Measurements from ENCODE around the gene CD79B. TPM values are rescaled to one million over a fixed set of nuclear protein-coding genes. Genes with fewer than 3 reads are reported as not detected.

Gene CD79B
- total and polyA plus RNA-seq, 10 of the 15 experiments (the other 5 are each of a cell fraction or from before 2014, with no cell fraction given): 17.5 to 148 (median 79.1) TPM

DNA sequence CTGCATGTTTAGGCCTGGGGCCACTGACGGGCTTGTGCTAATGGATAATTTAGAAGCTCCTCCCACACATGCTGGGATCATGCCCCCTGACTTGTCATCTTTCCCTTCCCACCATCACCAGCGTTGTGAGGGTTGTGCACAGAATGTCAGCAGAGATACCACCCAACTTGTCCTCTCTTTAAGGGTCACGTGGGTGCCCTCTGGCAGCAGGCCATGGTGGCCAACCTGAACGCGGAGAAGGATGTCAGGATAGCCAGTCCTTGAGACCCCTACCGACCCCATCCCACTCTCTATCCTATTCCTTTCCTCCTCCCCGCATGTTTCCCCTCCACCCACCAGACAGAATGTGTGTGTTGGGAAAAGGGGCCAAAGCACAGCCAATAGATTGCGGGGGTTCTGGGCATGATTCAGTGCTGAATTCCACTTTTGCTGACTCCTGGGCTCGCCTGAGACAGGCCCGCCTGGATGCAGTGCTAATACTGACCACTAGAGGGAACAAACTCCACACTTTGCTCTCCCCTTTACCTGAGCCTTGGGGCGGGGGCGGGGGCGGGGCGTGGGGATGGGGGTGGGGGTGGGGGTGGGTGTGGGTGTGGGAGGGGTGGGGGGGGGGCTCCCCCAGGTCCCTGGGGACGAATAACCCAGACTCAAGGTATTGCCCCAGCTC is 50.1 kb downstream of the CD79B start, which contains the start of gene GH2:
TSS of gene GH2 (minus strand) at position 10 of the 667 bp plus-strand sequence. CDS start 143 bp downstream, outside the sequence.
- intact Hi-C loops (cut with micrococcal nuclease; ENCODE audit: unreplicated experiment): no loop called here
- no peaks in the 10 kb centered on the region for H3K79me2 ChIP-seq (ENCODE audit: control insufficient read depth, insufficient read depth, low read length)
- H3K9me3 ChIP-seq (replicated peaks; ENCODE audit: control insufficient read depth, insufficient read depth, low read length): no peaks in the 10 kb centered on the region
- peak; percentile 95 for ATAC-seq
- no peak within 1 kb of the TSS for H3K4me2 ChIP-seq (ENCODE audit: control insufficient read depth, insufficient read depth)
- RAD21 ChIA-PET (ENCODE audit: unreplicated experiment): no interaction called here
- CTCF ChIA-PET: interaction anchor here (0.7 to 3.8 kb wide), 7 partner anchors 8 to 107 kb away, joined by 3 to 20 read pairs (median 6); partner anchors contain the start of gene DDX42
- no peaks in the 10 kb centered on the region for H3K27me3 ChIP-seq (replicated peaks in 1 of 2; ENCODE audit: control insufficient read depth in 2 of 2, insufficient read depth in 2 of 2, low read length in 1 of 2)
- no peak for DNase-seq (ENCODE audit: low read depth, low spot score)
- in situ Hi-C loops (cut with MboI): no loop called here
- no peak within 1 kb of the TSS for H2AFZ ChIP-seq (ENCODE audit: control insufficient read depth, low read depth, low read length)
- no peak for FAIRE-seq
- no peak within 1 kb of the TSS for H3K9ac ChIP-seq (ENCODE audit: control insufficient read depth, insufficient read depth, low read length)
- H4K20me1 ChIP-seq (ENCODE audit: control insufficient read depth, insufficient read depth): no peaks in the 10 kb centered on the region
- WGBS (ENCODE audit: insufficient coverage, insufficient replicate concordance, low lambda C conversion rate, missing lambda C conversion rate): 30% methylated on average over 15 of the region's 15 CpGs
- BruUV-seq (replicated peaks): no TSS peak
- no peaks in the 10 kb centered on the region for H3K36me3 ChIP-seq (ENCODE audit: control insufficient read depth in 2 of 2, insufficient read depth in 2 of 2, low read length in 1 of 2)
- SMC1A ChIA-PET (ENCODE audit: uncharacterized antibody, unreplicated experiment): interaction anchor here (1.4 kb wide), 1 partner anchor 252 kb away, joined by 3 read pairs; no protein-coding TSS in a partner anchor
- H3K27ac ChIP-seq (ENCODE audit: control insufficient read depth, insufficient read depth): no peak within 1 kb of the TSS
- H3K4me1 ChIP-seq (ENCODE audit: control insufficient read depth, insufficient read depth, low read length): no peaks in the 10 kb centered on the region
- H3K4me3 ChIP-seq: no peak within 1 kb of the TSS
- POLR2A ChIA-PET: no interaction called here
- TF ChIP-seq, protein P1, sequence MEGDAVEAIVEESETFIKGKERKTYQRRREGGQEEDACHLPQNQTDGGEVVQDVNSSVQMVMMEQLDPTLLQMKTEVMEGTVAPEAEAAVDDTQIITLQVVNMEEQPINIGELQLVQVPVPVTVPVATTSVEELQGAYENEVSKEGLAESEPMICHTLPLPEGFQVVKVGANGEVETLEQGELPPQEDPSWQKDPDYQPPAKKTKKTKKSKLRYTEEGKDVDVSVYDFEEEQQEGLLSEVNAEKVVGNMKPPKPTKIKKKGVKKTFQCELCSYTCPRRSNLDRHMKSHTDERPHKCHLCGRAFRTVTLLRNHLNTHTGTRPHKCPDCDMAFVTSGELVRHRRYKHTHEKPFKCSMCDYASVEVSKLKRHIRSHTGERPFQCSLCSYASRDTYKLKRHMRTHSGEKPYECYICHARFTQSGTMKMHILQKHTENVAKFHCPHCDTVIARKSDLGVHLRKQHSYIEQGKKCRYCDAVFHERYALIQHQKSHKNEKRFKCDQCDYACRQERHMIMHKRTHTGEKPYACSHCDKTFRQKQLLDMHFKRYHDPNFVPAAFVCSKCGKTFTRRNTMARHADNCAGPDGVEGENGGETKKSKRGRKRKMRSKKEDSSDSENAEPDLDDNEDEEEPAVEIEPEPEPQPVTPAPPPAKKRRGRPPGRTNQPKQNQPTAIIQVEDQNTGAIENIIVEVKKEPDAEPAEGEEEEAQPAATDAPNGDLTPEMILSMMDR (IDR thresholded peaks at IDR 0.05 in 2 of 3, conservative IDR thresholded peaks at IDR 0.05 in 1 of 3; ENCODE audit: control insufficient read depth in 2 of 3, extremely low read depth in 1 of 3, insufficient read depth in 1 of 3, low read depth in 3 of 3, low read length in 3 of 3): peak; percentile 69 to 84 (median 72)
- TF ChIP-seq WRNIP1 (IDR thresholded peaks at IDR 0.05; ENCODE audit: borderline replicate concordance, low read depth, low read length): no peak
- no peak for TF ChIP-seq EED (IDR thresholded peaks at IDR 0.05; ENCODE audit: low read depth)
- TF ChIP-seq RUNX3 (IDR thresholded peaks at IDR 0.05; ENCODE audit: low read length): peak; percentile 18; the same call in 1 of the 2 replicates
- TF ChIP-seq MTA3 (IDR thresholded peaks at IDR 0.05; ENCODE audit: borderline replicate concordance, low read length): no peak
- no peak for TF ChIP-seq FOXK2 (IDR thresholded peaks at IDR 0.05)
- TF ChIP-seq, protein P2, sequence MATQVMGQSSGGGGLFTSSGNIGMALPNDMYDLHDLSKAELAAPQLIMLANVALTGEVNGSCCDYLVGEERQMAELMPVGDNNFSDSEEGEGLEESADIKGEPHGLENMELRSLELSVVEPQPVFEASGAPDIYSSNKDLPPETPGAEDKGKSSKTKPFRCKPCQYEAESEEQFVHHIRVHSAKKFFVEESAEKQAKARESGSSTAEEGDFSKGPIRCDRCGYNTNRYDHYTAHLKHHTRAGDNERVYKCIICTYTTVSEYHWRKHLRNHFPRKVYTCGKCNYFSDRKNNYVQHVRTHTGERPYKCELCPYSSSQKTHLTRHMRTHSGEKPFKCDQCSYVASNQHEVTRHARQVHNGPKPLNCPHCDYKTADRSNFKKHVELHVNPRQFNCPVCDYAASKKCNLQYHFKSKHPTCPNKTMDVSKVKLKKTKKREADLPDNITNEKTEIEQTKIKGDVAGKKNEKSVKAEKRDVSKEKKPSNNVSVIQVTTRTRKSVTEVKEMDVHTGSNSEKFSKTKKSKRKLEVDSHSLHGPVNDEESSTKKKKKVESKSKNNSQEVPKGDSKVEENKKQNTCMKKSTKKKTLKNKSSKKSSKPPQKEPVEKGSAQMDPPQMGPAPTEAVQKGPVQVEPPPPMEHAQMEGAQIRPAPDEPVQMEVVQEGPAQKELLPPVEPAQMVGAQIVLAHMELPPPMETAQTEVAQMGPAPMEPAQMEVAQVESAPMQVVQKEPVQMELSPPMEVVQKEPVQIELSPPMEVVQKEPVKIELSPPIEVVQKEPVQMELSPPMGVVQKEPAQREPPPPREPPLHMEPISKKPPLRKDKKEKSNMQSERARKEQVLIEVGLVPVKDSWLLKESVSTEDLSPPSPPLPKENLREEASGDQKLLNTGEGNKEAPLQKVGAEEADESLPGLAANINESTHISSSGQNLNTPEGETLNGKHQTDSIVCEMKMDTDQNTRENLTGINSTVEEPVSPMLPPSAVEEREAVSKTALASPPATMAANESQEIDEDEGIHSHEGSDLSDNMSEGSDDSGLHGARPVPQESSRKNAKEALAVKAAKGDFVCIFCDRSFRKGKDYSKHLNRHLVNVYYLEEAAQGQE (IDR thresholded peaks at IDR 0.05; ENCODE audit: low read depth, low read length): no peak
- TF ChIP-seq, protein P3, sequence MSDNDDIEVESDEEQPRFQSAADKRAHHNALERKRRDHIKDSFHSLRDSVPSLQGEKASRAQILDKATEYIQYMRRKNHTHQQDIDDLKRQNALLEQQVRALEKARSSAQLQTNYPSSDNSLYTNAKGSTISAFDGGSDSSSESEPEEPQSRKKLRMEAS (IDR thresholded peaks at IDR 0.05; ENCODE audit: low read depth, low read length): no peak
- TF ChIP-seq, protein P4, sequence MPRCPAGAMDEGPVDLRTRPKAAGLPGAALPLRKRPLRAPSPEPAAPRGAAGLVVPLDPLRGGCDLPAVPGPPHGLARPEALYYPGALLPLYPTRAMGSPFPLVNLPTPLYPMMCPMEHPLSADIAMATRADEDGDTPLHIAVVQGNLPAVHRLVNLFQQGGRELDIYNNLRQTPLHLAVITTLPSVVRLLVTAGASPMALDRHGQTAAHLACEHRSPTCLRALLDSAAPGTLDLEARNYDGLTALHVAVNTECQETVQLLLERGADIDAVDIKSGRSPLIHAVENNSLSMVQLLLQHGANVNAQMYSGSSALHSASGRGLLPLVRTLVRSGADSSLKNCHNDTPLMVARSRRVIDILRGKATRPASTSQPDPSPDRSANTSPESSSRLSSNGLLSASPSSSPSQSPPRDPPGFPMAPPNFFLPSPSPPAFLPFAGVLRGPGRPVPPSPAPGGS (IDR thresholded peaks at IDR 0.05; ENCODE audit: borderline replicate concordance, insufficient read depth, low read depth, low read length, poor library complexity, severe bottlenecking): no peak
- TF ChIP-seq EGR1 (IDR thresholded peaks at IDR 0.05; ENCODE audit: borderline replicate concordance in 1 of 2, low read depth in 2 of 2, low read length in 2 of 2): peak in 1 of 2 experiments; percentile 4; a peak in 1 of 3 replicates
- TF ChIP-seq, protein P5, sequence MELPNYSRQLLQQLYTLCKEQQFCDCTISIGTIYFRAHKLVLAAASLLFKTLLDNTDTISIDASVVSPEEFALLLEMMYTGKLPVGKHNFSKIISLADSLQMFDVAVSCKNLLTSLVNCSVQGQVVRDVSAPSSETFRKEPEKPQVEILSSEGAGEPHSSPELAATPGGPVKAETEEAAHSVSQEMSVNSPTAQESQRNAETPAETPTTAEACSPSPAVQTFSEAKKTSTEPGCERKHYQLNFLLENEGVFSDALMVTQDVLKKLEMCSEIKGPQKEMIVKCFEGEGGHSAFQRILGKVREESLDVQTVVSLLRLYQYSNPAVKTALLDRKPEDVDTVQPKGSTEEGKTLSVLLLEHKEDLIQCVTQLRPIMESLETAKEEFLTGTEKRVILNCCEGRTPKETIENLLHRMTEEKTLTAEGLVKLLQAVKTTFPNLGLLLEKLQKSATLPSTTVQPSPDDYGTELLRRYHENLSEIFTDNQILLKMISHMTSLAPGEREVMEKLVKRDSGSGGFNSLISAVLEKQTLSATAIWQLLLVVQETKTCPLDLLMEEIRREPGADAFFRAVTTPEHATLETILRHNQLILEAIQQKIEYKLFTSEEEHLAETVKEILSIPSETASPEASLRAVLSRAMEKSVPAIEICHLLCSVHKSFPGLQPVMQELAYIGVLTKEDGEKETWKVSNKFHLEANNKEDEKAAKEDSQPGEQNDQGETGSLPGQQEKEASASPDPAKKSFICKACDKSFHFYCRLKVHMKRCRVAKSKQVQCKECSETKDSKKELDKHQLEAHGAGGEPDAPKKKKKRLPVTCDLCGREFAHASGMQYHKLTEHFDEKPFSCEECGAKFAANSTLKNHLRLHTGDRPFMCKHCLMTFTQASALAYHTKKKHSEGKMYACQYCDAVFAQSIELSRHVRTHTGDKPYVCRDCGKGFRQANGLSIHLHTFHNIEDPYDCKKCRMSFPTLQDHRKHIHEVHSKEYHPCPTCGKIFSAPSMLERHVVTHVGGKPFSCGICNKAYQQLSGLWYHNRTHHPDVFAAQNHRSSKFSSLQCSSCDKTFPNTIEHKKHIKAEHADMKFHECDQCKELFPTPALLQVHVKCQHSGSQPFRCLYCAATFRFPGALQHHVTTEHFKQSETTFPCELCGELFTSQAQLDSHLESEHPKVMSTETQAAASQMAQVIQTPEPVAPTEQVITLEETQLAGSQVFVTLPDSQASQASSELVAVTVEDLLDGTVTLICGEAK (IDR thresholded peaks at IDR 0.05; ENCODE audit: borderline replicate concordance): no peak

Measured in GM12878 (cell line).